NT2/D1 (cell line): ENCODE results near the gene NRL.

Experiments
- SUZ12 ChIP-seq: IDR thresholded peaks from 2 replicates; pipeline ENCODE4 v1.6.1; 2011; ENCODE audit not compliant: insufficient read length, insufficient read depth; ENCODE audit errors: extremely low read depth
- YY1 ChIP-seq: IDR thresholded peaks from 2 replicates; pipeline ENCODE4 v1.6.1; 2011; ENCODE audit not compliant: insufficient read length, insufficient read depth
- ZNF274 ChIP-seq: IDR thresholded peaks from 2 replicates; pipeline ENCODE4 v1.6.1; 2011; ENCODE audit warnings: mild to moderate bottlenecking, low read depth, low read length

- TF ChIP-seq ZNF274 (no peak), YY1 (no peak), SUZ12 (no peak)
Observed at GRCh38 chr14:24136684-24137528, 22.2 kb upstream of the NRL start.
